ENCODE measurements around the gene CDK5RAP2. TPM values are rescaled to one million over a fixed set of nuclear protein-coding genes. Genes with fewer than 3 reads are reported as not detected.
"Not testable (repeated sequence)": the region's sequence is repeated elsewhere in the genome, so short reads cannot be mapped to it uniquely, and the experiment has no call there.

Gene CDK5RAP2
- total RNA-seq, 1 experiment from 2014 or later: 22.2 TPM

DNA sequence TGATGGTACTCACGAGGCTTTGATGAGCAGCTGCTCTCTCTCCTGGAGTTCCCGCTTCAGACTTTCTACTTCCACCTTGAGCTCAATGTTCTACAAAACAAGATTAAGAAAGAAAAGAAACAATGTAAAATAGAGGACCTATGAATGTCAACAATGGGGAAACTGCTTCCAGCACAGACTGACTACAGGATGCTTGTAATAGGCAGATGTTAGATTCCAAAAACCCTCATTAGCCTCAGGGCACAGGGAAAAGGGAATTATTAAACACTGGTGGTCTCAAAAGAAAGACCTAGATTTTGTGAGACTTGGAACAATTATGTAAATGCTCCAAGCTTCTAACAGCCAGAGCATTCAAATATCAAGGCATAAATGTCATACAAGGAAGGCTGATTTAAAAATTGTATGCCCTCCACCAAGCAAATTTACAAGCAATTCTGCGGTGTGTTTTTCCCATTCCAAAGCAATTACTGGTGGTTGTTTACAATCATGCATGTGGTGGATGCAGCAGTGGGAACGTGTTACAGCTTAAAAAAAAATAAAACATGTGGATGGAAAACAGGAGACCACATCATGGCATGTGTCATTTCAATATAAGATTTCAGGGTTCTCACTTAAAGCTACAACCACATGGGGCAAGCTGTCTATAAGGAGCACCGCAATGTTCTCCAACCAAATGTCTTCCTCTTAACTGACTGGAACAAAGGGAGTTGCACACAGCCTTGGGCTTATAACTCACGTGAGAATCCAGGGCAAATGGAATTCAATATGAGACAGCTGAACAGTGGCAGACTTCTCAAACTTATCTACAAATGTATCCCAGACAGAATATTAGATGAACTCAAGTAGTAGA is 34.0 kb downstream of the CDK5RAP2 start:
- no peak for DNase-seq (ENCODE audit: low spot score)

DNA sequence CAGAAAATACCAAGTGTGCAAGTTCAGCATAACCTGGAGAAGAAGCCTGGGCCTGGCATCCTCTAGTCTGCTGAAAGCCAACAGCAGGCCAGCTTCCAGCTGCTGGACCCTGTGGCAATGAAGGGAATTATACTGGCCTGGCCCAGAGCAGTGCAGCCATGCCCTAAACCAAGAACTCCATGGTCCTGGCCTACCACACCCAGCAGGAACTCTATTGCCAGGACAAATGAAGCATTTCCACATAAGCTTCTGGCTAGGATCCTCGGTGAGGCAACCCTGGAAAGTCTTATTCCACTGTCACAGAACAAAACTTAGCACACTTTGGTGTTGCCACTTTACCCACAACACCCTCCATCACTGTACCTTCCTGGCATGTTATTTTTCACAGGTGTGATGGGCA is 35.5 kb downstream of the CDK5RAP2 start:
- DNase-seq (ENCODE audit: low spot score): no peak

DNA sequence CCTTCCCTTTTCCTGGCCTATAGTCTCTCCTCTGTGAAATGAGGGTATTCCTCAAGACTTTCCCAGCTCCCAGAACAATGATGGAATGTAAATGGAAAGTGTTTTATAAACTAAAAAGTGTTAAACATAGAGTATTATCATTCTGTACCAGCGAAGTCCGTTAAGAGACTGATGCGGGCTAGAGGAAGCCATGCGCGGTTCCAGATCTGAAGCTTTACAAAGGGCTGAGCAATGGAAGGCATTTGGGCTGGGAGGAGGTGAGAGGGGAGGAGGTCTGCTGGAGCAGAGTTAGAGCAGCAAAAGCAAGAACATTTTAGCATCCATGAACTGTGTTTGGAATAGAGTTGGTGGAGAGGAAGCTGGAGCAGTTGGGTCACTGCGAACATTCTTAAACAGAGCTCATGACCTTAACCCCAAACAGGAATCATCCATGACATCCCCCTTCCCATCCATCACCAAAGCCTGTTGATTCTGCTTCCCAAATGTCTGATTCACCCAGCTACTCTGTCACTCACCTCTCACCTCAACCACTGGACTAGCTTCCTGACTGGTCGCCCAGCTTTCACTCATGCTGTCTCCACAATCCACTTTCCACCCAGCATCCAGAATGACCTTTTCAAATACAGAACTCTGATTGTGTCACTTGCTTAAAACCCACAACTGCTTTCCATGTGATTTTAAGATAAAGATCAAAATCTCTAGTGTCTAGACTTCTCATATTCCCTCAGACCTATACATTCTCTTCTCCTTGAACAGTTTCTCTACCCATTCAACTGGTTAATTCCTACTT is 37.1 kb downstream of the CDK5RAP2 start:
- DNase-seq (ENCODE audit: low spot score): no peak

DNA sequence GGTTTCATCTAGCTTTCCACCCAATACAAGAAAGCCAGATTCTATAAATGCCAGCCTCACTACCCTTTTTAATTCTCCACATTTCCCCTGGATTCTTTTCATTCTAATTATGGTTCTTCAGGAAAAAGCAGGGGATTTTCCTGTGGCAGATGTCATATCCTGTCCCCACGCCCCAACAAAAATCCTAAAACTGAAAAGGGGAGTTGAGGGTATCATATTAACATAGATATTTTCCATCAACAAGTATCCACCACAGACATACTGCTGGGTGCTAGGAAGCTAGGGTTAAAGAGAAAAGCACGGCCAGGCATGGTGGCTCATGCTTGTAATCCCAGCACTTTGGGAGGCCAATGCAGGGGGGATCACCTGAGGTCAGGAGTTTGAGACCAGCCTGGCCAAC is 38.0 kb downstream of the CDK5RAP2 start:
- DNase-seq (ENCODE audit: low spot score): no peak

DNA sequence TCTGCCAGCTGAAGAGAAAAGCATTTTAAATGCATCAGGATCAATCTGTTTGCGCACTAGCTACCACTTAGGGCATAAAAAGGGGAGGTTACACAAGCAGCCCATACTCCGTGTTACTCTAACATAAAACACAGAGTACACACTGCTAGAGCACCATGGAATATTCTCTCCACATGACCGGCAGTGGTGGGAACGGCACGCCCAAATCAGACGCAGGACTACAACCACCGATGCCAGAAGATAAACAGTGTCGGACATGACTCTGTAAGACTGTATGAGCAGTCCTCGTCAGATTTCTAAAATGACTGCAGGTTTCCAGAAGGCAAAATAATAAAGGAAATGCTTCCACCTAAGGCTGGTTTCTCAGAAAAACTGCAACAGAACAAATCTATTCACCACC is 40.0 kb downstream of the CDK5RAP2 start:
- DNase-seq (ENCODE audit: low spot score): no peak

DNA sequence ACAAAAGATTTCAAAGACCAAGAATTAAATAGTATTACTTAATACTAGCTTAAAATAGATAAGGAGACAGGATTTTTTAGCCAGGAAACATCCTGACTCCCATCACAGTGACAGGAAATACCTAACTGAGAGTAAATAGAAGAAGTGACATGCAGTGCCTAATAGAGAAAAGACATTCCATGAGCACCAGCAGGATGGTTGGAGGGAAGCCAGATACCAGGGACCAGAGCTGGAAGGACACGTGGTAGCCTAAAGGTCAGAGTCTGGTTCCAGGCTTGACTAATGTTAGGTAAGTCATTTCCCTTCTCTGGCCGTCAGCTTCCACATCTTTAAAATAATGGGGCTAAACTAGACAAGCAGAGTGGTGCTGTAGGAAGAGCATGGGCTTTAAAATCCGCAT is 41.6 kb downstream of the CDK5RAP2 start:
- no peak for DNase-seq (ENCODE audit: low spot score)

DNA sequence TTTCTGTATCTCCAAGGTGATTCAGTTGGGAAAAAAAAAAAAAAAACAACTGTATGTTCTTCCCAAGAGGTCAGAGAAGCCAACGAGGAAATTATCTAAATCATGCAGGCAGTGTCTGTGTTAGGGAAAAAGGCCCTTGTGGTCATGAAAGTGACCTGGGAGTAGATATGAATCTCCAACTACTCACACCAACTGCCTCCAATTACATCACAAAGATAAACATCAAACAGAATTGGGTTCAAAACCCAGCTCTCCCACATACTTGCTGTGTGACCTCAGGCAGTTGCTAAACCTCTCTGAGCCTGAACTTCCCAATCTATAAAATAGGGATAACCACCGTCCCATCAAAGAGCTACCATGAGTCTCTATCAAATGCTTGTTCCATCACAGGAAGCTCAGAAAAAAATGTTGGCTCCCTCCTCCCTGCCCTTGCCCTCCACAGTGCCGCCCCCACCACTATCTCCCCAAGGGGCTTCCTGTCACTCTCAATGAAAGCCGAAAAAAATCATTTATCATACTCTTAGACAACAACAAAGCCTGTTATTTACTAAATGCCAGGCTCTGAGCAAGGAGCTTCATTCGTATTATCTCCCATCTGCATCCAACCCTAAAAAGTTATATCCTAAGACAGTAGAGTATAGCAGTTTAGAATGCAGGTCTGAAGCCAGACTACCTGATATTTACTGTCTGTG is 42.9 kb downstream of the CDK5RAP2 start:
- DNase-seq (ENCODE audit: low spot score): no peak

DNA sequence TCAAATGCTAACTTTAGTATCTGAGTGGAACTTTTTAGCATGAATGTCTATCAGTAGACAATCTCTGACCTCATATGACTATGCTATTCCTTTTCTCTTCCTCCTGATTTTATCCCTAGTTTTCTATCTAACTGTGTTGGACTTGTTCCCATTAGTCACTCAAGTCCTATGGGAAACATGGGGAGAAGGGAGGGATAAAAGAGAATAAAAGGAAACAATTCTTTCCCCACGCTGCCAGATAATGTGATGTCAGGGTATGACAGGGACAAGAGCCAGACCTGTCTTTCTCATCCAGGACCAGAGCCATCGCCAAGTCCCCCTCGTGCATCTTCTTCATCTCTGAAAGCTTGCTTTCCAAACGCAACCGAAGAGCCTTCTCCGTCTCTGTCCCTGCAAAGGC is 43.9 kb downstream of the CDK5RAP2 start:
- no peak for DNase-seq (ENCODE audit: low spot score)

DNA sequence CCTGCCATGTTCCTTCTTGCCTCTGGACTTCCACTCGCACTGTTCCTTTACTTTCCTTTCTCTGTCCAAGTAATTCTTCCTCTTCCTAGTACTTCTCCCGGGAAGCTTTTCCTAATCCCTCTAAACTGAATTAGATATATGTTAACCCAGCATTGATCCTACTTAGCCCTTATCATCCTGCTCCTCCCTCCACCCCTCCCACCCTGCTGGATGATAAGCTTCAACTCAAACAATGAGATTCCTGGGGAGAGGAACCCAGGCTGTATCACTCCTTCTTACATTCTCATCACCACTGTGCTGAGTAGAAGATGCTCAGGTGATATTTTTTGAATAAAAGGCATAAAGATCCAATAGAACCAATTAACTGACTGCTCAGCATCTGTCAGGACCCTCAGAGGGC is 45.7 kb downstream of the CDK5RAP2 start:
- no peak for DNase-seq (ENCODE audit: low spot score)

DNA sequence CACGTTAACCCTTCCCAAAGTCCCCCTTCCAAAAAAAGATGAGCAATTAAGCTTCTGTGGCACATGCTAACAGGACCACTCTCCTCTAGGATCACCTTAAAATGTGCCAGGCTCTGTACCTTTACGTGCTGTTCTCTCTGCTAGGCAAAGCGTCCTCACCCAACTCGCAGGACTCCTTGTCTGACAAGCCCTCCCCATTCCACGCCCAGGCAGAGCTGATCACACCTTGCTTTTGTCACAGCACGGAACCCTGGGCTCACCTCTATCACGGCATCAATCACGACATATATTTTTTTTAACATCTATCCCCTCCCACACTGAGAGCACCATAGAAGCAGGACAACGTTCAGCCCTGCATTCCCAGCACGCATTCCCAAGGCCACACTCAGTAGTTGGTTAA is 47.1 kb downstream of the CDK5RAP2 start:
- DNase-seq (ENCODE audit: low spot score): no peak

DNA sequence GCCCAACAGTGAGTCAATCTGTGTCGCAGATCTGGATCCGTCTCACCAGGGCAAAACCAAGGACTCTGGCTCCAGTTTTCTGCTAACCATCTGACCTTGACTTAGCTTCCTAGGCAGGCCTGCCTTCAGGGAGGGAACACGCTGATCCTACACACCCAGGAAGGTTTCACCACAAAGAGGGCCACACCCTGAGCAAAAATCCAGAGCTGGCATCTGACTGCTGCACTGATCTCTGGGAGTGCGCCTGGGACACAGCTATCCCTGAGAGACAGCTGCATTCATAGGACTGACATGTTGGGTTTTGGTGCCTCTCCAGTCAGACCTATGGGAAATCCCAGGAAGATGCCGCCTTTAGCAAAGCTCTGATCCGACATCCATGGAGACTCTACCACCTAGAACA is 47.5 kb downstream of the CDK5RAP2 start:
- no peak for DNase-seq (ENCODE audit: low spot score)

DNA sequence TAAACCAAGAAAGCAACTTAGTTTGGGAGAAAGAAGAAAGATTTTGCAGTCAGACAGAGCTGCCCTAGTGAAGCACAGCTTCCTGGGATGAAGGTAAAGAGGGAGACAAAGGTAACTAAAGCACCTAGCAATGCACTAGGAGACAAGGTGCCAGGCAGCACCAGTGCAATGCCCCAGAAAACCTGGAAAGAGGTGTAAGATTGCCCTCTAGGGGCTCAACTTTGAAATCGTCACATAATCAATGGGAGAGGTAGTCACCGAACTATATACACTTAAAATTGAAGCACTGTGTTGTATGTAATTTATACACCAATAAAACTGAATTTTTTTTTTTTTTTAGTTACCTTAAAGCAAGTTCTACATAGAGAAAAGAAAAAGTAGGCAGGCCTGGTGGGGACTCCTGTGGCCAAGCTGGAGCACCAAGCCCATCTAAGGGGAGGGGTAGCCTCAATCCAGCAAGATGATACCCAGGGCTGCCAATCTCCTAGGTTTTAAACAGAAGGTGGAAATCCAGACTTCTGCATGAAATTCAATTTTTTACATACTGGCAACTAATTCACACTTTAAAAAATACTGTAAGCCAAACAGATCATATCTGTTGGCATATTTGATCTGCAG is 48.2 kb downstream of the CDK5RAP2 start:
- peak; percentile 52 for DNase-seq (ENCODE audit: low spot score)

DNA sequence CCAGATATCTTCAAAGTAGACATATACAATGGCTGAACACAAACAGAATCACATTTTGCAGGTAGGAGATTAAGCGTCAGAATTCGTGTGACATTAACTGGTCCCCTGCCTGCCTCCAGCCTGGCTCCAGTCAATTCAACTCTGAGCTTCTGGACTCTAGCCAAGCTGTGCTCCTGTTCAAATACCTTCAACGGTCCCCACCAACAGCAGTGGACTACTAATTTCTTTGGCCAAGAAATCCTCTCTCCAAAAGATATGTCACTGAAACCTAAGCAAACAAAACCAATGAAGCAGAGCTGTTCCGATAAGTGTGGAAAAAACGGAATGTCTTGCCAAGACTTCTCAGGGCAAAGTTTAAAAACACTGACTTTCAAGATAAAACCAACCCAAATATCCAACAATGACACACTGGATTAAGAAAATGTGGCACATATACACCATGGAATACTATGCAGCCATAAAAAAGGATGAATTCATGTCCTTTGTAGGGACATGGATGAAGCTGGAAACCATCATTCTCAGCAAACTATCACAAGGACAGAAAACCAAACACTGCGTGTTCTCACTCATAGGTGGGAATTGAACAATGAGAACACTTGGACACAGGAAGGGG is 49.6 kb downstream of the CDK5RAP2 start:
- DNase-seq (ENCODE audit: low spot score): not testable (repeated sequence)

DNA sequence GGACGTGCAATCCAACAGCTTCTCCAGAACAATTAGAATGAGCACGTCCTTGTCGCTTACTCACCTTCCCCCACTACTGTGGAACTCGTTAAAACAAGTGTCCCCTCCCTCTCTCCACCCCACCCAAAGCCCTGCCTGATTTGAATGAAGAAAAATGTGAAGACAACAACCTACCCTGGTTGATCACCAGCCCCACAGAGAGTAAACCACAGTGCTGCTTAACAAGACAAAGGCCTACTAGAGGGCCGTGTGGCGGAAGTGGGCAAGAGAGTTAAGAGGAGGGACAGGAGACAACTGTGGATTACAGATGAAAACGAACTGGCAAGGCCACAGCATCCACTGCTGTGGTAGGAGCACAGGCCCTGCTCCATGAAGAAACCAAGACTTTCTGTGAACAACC is 51.1 kb downstream of the CDK5RAP2 start:
- no peak for DNase-seq (ENCODE audit: low spot score)

DNA sequence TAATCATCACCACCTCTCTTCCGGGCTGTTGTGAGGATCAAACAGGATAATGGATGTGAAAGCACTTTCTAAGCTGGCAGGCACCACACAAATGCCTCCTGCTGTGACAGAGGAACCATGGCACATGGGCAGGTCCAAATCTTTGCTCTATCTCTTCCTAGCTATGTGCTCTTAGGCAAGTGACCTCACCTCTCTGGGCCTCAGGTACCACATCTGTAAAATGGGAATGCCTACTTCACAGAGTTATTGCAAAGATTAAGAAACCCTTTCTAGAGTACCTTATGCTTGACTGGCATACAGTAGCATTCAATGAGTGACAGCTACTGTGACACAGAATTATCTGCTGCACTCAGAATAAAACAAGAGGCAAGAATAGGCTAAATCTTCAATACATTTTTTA is 51.6 kb downstream of the CDK5RAP2 start:
- DNase-seq (ENCODE audit: low spot score): no peak

DNA sequence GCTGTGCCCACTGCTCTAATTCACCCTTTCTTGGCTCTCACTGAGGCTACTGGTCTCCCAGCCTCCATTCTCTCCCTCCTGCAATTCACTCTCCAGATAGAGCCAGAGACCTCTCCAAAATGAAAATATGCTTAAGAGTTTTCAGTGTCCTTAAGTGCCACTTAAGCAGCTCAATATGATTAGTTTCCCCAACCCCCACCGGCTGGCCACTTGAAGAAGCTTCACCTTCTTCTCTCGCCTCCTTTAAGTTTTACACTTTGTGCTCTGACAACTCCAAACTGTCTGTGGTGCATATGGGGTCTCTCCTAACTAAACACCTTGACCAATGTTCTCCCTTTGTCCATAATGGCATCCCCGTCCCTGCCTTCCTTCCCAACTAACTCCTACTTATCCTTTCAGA is 53.4 kb downstream of the CDK5RAP2 start:
- DNase-seq (ENCODE audit: low spot score): no peak

DNA sequence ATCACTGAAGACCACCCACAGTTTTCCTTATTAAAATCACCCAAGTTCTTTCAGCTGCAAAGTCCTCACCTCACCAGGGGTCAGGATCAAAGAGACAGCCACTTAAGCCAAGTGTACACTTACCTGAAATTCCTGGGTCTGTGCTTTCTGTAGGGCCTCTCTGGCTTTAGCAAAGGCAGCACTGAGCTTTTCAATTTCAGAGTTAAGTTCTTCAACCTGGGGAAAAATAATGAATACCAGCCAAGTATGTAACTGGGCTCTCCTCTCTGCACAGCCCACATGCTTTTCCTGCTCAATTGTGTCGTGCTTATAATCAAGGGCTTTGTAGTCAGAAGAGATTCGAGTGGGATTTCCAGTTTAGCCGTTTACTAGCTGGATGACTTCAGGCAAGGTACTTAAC is 55.1 kb downstream of the CDK5RAP2 start:
- DNase-seq (ENCODE audit: low spot score): no peak

DNA sequence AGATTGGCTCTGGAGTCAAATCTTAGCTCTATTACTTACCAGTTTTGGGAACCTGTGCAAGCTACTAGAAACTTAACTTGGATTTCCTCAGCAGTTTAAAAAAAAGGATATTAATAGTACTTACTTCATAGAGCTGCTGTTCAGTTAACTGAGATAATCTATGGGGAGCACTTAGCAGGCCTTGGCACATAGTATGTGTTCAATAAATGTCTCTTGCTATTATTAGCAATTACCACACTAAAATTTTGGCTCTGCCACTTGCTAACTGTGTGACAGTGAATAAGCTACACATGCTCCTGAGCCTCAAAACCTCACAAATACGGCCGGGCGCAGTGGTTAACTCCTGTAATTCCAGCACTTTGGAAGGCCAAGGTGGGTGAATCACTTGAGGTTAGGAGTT is 55.9 kb downstream of the CDK5RAP2 start:
- no peak for DNase-seq (ENCODE audit: low spot score)

DNA sequence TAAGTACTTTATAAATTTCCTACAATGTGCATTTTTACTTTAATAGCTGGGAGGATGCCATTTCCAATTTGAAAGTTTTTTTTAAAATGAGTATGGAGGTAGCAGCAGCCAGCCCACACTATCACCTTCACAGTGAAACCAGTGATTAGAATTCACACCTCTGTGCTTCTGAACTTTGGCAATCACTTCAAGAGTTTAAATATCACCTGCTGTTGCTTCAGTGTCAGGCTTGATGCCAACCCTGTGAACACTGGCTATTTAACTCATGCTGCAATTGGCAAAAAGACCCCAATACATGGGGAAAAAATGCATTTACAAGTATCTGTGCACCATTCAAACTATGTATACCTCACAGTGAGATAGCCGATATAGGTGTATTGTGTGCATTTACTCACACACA is 57.4 kb downstream of the CDK5RAP2 start:
- DNase-seq (ENCODE audit: low spot score): no peak

DNA sequence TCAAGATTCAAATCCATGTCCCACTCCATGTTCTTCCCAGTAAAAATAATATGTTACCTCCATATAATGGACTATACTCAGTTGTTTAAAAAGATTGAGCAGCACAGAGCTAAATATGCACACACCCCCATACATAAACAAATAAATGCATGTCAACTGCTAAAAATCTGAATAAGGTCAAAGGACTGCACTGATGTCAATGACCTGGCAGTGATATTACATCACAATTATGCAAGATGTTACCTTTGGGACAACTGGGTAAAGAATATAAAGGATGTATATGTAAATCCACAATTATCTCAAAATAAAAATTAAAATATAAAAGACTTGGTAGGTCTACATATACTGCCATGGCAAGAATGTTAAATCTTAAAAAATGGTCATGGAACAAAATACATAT is 57.9 kb downstream of the CDK5RAP2 start:
- DNase-seq (ENCODE audit: low spot score): no peak

DNA sequence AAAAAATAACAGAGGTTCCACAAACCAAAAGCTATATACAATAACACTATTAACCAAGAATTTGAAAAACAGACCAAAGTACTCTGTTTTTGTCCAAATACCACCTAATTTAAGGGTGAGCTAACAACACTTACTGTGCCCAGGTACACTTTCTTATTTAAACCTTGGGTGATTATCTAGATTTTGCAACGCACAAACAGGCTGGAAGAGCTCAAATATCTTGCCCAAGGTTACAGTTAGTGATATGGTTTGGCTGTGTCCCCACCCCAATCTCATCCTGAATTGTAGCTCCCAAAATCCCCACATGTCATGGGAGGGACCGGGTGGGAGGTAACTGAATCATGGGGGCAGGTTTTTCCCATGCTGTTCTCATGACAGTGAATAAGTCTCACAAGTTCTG is 58.9 kb downstream of the CDK5RAP2 start:
- no peak for DNase-seq (ENCODE audit: low spot score)

DNA sequence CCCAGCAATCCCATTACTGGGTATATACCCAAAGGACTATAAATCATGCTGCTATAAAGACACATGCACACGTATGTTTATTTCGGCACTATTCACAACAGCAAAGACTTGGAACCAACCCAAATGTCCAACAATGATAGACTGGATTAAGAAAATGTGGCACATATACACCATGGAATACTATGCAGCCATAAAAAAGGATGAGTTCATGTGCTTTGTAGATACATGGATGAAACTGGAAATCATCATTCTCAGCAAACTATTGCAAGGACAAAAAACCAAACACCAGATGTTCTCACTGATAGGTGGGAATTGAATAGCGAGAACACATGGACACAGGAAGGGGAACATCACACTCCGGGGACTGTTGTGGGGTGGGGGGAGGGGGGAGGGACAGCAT is 64.0 kb downstream of the CDK5RAP2 start:
- DNase-seq (ENCODE audit: low spot score): not testable (repeated sequence)

All from HT-29 (cell line).